Stimulated activated CD4-positive, alpha-beta T cell treated with anti-CD3 and anti-CD28 coated beads, Interleukin-1b, Interleukin-23, amount 100 ng/mL, for 48 hours (primary cell): ENCODE data around the gene TARP.

Experiments
- DNase-seq: peaks from one replicate; pipeline ENCODE4 v3.0.0-alpha.2; 2020

TARP gene

GRCh38 chr7:38211940-38212339 is 61.5 kb downstream of the TARP start:
- DNase-seq: no peak

GRCh38 chr7:38211486-38211885 is 62.0 kb downstream of the TARP start:
- no peak for DNase-seq
